ENCODE data around the gene BLOC1S1.

BLOC1S1 gene

GRCh38 chr12:55698241-55698955, 17.4 kb upstream of the BLOC1S1 start:
- TF ChIP-seq CTCF (IDR thresholded peaks at IDR 0.05; ENCODE audit: insufficient read depth, low read depth, low read length, missing control alignments), result no peak
- H3K4me3 ChIP-seq (ENCODE audit: low read depth, low read length), result no peak overlapping the region
- no peak for DNase-seq (ENCODE audit: low read depth)

- no peak for TF ChIP-seq CTCF (IDR thresholded peaks at IDR 0.05; ENCODE audit: insufficient read depth, low read depth, low read length, missing control alignments)
- H3K4me3 ChIP-seq (ENCODE audit: low read depth, low read length), result no peak overlapping the region
- no peak for DNase-seq (ENCODE audit: low read depth)
Measured at GRCh38 chr12:55698965-55699364, 16.9 kb upstream of the BLOC1S1 start.

GRCh38 chr12:55699471-55700055, 16.3 kb upstream of the BLOC1S1 start:
- no peak for TF ChIP-seq CTCF (IDR thresholded peaks at IDR 0.05; ENCODE audit: insufficient read depth, low read depth, low read length, missing control alignments)
- no peak overlapping the region for H3K4me3 ChIP-seq (ENCODE audit: low read depth, low read length)
- no peak for DNase-seq (ENCODE audit: low read depth)

GRCh38 chr12:55700255-55701018, 15.4 kb upstream of the BLOC1S1 start:
- no peak for DNase-seq (ENCODE audit: low read depth)

GRCh38 chr12:55702861-55703260, 13.0 kb upstream of the BLOC1S1 start:
- no peak for DNase-seq (ENCODE audit: low read depth)
- TF ChIP-seq CTCF (IDR thresholded peaks at IDR 0.05; ENCODE audit: insufficient read depth, low read depth, low read length, missing control alignments), result no peak
- no peak overlapping the region for H3K4me3 ChIP-seq (ENCODE audit: low read depth, low read length)

More at GRCh38 chr12:55700255-55701018, 15.4 kb upstream of the BLOC1S1 start:
- no peak for TF ChIP-seq CTCF (IDR thresholded peaks at IDR 0.05; ENCODE audit: insufficient read depth, low read depth, low read length, missing control alignments)
- no peak overlapping the region for H3K4me3 ChIP-seq (ENCODE audit: low read depth, low read length)

GRCh38 chr12:55703288-55703687, 12.6 kb upstream of the BLOC1S1 start:
- TF ChIP-seq CTCF (IDR thresholded peaks at IDR 0.05; ENCODE audit: insufficient read depth, low read depth, low read length, missing control alignments), result no peak
- no peak overlapping the region for H3K4me3 ChIP-seq (ENCODE audit: low read depth, low read length)
- DNase-seq (ENCODE audit: low read depth), result no peak
